Activated CD4-positive, alpha-beta T cell treated with anti-CD3 and anti-CD28 coated beads for 24 hours (primary cell): ENCODE data around the gene MYL11.

Source experiments
- DNase-seq, 2 donors: peaks; one replicate each; pipeline ENCODE4 v3.0.0-alpha.2; 2020; ENCODE audit warnings: low read depth in 2 of 2

MYL11 gene

GRCh38 chr16:30418350-30419181 is 44.0 kb downstream of the MYL11 start:
- no peak for DNase-seq

GRCh38 chr16:30421010-30421409 is 46.4 kb downstream of the MYL11 start:
- no peak for DNase-seq
